ENCODE results near the gene OOSP4A.

- TF ChIP-seq TAF1 (IDR thresholded peaks at IDR 0.05; ENCODE audit: low read depth): no peak
- TF ChIP-seq TCF12 (IDR thresholded peaks at IDR 0.05; ENCODE audit: low read depth): no peak
- no peak for TF ChIP-seq EP300 (IDR thresholded peaks at IDR 0.05; ENCODE audit: borderline replicate concordance)
- no peak for TF ChIP-seq TEAD4 (IDR thresholded peaks at IDR 0.05)
- TF ChIP-seq RAD21 (IDR thresholded peaks at IDR 0.05; ENCODE audit: low read depth): no peak
- no peak for TF ChIP-seq YY1 (IDR thresholded peaks at IDR 0.05; ENCODE audit: low read depth)
These were observed 34.0 kb downstream of the OOSP4A start for GRCh38 chr11:59997800-59998199.

Measured in Ishikawa (cell line).